NCI-H2107 treated with DMSO at 0.1 percent for 48 hours (cell line): ENCODE data around the gene TBXA2R.
"Not testable (repeated sequence)": the region's sequence is repeated elsewhere in the genome, so short reads cannot be mapped to it uniquely, and the experiment has no call there.

Source experiments
- DNase-seq: peaks from one replicate; lab custom pipeline; 2025; ENCODE audit not compliant: unreplicated experiment; lab: John Stamatoyannopoulos, UW

Gene TBXA2R

GRCh38 chr19:3606690-3607289 is at the start of gene TBXA2R:
Gene TBXA2R, minus strand, starts transcription at chr19:3606875. Its CDS starts 6,241 bp downstream, at chr19:3600634.
- DNase-seq = no peak

- no peak for DNase-seq
Measured at GRCh38 chr19:3656073-3656746, 49.5 kb upstream of the TBXA2R start.

- DNase-seq = no peak
Measured at GRCh38 chr19:3655402-3656072, 48.9 kb upstream of the TBXA2R start.

- DNase-seq = no peak
Measured at GRCh38 chr19:3653865-3654513, 47.3 kb upstream of the TBXA2R start.

GRCh38 chr19:3653081-3653795 is 46.6 kb upstream of the TBXA2R start:
- no peak for DNase-seq

- no peak for DNase-seq
Measured at GRCh38 chr19:3652422-3652821, 45.7 kb upstream of the TBXA2R start.

DNA sequence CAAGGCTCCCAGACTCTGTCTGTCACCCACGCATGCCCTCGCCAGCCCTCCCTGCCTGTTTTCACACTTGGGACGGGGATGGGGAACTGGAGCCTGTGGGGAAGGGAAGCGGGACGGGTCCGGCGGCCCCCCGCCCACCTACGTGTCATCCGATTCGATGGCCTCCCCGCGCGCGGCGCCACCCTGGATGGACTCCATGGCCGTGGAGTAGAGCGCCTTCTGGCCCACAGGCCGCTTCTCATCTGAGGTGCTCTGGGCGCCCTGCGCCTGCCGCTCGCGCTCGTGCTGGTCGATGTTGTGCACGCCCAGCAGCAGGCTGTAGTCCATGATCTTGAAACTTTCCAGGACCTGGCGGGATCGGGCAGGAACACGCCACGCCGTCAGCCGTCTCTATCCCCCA is 45.0 kb upstream of the TBXA2R start:
- DNase-seq = no peak

DNA sequence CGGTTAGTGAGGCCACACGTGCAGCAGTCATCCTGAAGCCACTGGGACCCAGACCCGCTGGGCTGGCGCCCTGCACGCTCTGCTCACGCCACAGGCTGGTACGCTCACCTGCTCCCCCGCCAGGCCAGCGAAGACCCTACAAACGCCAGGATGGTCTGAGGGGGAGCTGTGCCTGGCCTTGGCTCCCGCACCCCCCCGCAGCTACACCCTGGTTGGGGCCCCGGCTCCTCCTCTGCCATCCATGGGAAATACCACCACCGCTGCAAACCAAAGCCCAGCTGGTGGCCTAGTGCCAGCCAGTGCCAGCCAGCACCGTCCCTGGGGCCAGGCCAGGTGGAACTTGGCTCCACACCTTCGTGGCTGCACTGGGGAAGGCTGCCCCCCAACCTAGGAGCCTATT is 43.2 kb upstream of the TBXA2R start:
- no peak for DNase-seq

GRCh38 chr19:3648037-3648905 is 41.6 kb upstream of the TBXA2R start:
- no peak for DNase-seq

DNA sequence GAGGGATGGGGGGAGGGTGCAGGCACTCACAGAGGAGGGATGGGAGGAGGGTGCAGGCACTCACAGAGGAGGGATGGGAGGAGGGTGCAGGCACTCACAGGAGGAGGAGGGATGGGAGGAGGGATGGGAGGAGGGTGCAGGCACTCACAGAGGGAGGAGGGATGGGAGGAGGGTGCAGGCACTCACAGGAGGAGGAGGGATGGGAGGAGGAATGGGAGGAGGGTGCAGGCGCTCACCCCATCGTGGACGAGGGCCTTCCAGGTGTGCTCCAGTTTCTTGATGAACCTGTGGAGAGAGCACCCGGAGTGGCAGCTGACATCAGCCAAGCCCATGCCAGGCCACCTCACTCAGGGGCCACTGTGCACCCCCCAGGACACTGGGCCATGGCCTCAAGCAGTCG is 40.4 kb upstream of the TBXA2R start:
- not testable (repeated sequence) for DNase-seq

DNA sequence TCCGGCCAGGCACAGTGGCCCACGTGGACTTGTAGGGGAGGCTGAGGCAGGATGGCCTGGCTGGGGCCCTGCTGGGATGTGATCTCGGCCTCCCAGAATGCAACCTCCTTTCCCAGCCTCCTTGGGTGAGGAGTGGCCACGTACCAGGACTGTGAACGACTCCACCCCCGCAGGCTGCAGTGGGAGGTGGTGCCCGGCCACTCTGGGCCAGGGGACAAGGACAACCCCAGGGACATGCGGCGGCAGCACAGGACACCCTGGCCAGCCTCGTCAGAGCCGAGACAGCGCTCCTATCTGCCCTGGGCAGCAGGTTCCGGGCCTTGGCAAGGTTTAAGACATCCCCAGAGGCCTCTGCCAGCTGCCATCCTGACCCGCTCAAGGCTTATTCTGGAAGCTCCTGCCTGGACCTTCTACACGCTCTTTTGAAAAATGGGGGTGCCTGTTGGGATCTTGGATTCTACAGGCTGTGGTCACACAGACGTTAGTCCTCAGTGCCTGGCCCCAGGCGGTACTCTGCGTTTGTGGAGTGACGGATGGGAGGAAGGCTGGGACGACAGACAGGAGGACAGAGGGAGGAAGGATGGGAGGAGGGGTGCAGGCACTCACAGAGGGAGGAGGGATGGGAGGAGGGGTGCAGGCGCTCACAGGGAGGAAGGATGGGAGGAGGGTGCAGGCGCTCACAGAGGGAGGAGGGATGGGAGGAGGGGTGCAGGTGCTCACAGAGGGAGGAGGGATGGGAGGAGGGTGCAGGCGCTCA is 39.8 kb upstream of the TBXA2R start:
- DNase-seq = no peak

DNA sequence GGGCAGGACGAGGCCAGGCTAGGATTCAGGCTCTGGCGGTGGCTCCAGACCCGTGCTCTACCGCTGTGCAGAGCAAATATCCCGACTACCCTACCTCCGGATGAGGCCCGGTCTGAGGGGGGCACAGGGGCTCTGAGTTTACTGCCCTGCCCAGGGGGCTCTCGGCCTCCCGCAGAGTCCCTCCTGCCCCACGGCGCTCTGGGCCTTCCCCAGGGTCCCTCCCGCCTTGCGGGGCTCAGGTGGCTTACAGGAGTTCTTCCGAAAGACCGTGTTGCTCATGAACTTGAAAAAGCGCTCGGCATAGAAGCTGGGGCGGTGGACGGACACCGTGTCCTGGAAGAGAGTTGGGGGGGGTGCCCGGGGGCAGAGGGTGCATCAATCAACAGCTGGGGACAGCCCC is 39.1 kb upstream of the TBXA2R start:
- DNase-seq = no peak

DNA sequence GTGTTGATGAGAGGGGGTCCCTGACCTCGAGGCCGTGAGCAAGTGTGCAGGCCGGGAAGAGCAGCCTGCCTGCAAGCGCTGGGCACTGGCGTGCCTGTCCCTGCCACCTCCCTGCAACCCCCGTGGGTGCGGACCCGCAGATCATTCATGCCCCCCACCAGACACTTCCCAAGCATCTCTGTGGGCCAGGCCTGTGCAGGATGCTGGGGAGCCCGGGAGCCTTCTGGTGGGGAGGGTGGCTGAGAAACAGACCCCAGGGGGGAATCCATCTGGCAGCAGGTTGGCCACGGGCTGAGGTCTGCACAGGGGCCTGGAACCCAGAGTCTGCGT is 38.4 kb upstream of the TBXA2R start:
- no peak for DNase-seq

DNA sequence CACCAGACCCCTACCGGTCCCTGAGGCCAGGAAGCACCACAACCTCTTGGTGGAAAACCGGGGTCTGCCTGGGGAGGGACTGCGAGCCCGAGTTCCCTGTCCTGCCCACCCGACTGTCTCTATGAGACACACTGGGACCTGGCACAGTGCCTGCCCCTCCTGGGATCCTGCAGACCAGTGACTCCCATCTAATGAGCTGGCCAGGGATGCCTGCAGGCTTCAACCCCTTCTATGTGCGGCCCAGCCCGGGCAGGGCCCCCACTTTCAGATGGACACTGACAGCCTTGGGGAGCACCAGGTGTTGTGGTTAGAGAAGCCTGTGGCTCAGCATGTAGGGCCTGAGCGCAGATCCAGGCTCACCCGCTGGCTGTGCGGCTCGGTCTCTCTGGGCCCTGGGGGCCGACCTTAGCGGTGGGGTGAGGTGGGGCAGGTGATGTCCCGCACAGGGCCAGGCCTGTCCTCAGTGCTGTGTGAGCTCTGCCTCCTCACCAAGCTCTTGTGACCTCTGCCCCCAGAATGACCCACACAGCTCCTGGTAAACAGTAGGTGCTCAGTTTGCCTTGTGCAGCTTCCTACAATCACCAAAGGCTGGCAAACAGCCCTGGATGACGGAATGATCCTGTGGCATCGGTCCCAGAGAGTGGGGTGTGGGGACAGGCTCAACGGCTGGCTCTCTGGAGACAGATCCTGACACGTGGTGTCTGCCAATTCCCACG is 37.8 kb upstream of the TBXA2R start:
- no peak for DNase-seq

GRCh38 chr19:3643674-3644313 is 37.1 kb upstream of the TBXA2R start:
- DNase-seq = no peak

- DNase-seq = no peak
Measured at GRCh38 chr19:3642987-3643673, 36.5 kb upstream of the TBXA2R start.

DNA sequence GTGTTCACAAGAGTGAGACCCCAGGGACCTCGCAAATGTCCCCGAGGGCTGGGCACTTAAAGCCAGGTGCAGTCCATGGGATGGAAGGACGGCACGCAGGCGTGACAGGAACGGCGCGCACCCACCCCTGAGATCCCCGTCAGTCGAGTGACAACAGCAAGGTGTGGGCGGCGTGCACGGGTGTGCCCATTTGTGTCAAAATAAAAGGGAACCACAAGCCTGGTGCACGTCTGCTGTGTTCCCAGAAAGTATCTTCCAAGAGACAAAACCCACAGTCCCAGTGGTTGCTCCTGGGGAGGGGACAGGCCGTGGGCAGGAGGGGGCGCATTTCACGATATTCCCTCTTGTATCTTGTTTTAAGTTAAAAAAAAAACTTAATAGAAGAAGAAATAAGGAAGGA is 35.6 kb upstream of the TBXA2R start:
- DNase-seq = no peak
